HTR-8/SVneo (cell line): ENCODE measurements around the gene SPANXA2.
"Not testable (repeated sequence)": the region's sequence is repeated elsewhere in the genome, so short reads cannot be mapped to it uniquely, and the experiment has no call there.

Experiments used
- DNase-seq: peaks from one replicate; pipeline ENCODE4 v3.0.0; 2011; ENCODE audit warnings: low spot score, mixed read lengths; ENCODE audit not compliant: insufficient read length
- FAIRE-seq: peaks from 2 replicates; lab custom pipeline; 2011; peaks lifted over from hg19 to GRCh38; lab: Jason Lieb, UNC

Gene SPANXA2

GRCh38 chrX:141589408-141589807 is at the start of gene SPANXA2:
SPANXA2 (plus strand) TSS chrX:141589708; CDS start chrX:141589768, 60 bp downstream.
- FAIRE-seq, DNase-seq: not testable (repeated sequence)

- FAIRE-seq, DNase-seq: not testable (repeated sequence)
These were observed 47.0 kb upstream of the SPANXA2 start for GRCh38 chrX:141542551-141542950.

GRCh38 chrX:141584638-141585037 is 4.9 kb upstream of the SPANXA2 start, which contains the start of gene SPANXA1:
SPANXA1 (minus strand) TSS chrX:141584738; CDS start chrX:141584678, 60 bp downstream.
- not testable (repeated sequence) for DNase-seq, FAIRE-seq

GRCh38 chrX:141609111-141609510 is 19.6 kb downstream of the SPANXA2 start:
- DNase-seq = no peak
- FAIRE-seq = no peak

- DNase-seq (no peak), FAIRE-seq (no peak)
These were observed 29.8 kb downstream of the SPANXA2 start for GRCh38 chrX:141619336-141619735.

- DNase-seq (no peak), FAIRE-seq (no peak)
These were observed 42.6 kb downstream of the SPANXA2 start for GRCh38 chrX:141632124-141632523.

- no peak for FAIRE-seq
- no peak for DNase-seq
These were observed 49.0 kb downstream of the SPANXA2 start for GRCh38 chrX:141638550-141638949.
